H9 (cell line): ENCODE results near the gene TTC32. TPM values are rescaled to one million over a fixed set of nuclear protein-coding genes. Genes with fewer than 3 reads are reported as not detected.

Experiments
- DNase-seq: peaks from one replicate; pipeline ENCODE4 v3.0.0-alpha.2; 2017
- H2AFZ ChIP-seq: one replicate; pipeline ENCODE4 v1.6.1; 2013; ENCODE audit warnings: mild to moderate bottlenecking, low read length, control low read depth, moderate library complexity
- H2AK5ac ChIP-seq: 2 replicates; pipeline ENCODE4 v1.6.1; 2013; ENCODE audit warnings: low read length, control low read depth, mixed read lengths; ENCODE audit not compliant: insufficient read length
- H2BK120ac ChIP-seq: one replicate; pipeline ENCODE4 v1.6.1; 2013; ENCODE audit warnings: low read depth, mild to moderate bottlenecking, low read length, control low read depth, inconsistent platforms; ENCODE audit not compliant: poor library complexity, severe bottlenecking
- H2BK12ac ChIP-seq: 2 replicates; pipeline ENCODE4 v1.6.1; 2013; ENCODE audit warnings: low read length, control low read depth, mixed read lengths, low read depth; ENCODE audit not compliant: insufficient read length
- H2BK15ac ChIP-seq: 2 replicates; pipeline ENCODE4 v1.6.1; 2013; ENCODE audit warnings: low read depth, low read length, control low read depth
- H2BK20ac ChIP-seq: one replicate; pipeline ENCODE4 v1.6.1; 2013; ENCODE audit warnings: low read depth, mild to moderate bottlenecking, low read length, control low read depth, inconsistent platforms; ENCODE audit not compliant: poor library complexity, severe bottlenecking
- H2BK5ac ChIP-seq: 2 replicates; pipeline ENCODE4 v1.6.1; 2013; ENCODE audit warnings: low read length, control low read depth, mixed read lengths; ENCODE audit not compliant: insufficient read length
- H3K14ac ChIP-seq: 2 replicates; pipeline ENCODE4 v1.6.1; 2013; ENCODE audit warnings: low read length, control low read depth; ENCODE audit not compliant: insufficient read depth
- H3K18ac ChIP-seq: 2 replicates; pipeline ENCODE4 v1.6.1; 2013; ENCODE audit warnings: low read depth, mild to moderate bottlenecking, mixed read lengths, low read length, control low read depth; ENCODE audit not compliant: insufficient read length
- H3K23ac ChIP-seq: 2 replicates; pipeline ENCODE4 v1.6.1; 2013; ENCODE audit warnings: low read length, control low read depth, mixed read lengths, low read depth; ENCODE audit not compliant: insufficient read length
- H3K23me2 ChIP-seq: 2 replicates; pipeline ENCODE4 v1.6.1; 2013; ENCODE audit warnings: low read depth, mild to moderate bottlenecking, mixed read lengths, low read length, control low read depth; ENCODE audit not compliant: insufficient read length, poor library complexity, severe bottlenecking
- H3K27ac ChIP-seq: 2 replicates; pipeline ENCODE4 v1.5.1; 2013; ENCODE audit warnings: low read length, control low read depth, mixed read lengths, low read depth; ENCODE audit not compliant: insufficient read length
- H3K27me3 ChIP-seq: 2 replicates; pipeline ENCODE4 v1.6.1; 2013; ENCODE audit warnings: low read length, control low read depth, inconsistent platforms; ENCODE audit not compliant: insufficient read depth
- H3K4ac ChIP-seq: 2 replicates; pipeline ENCODE4 v1.6.1; 2013; ENCODE audit warnings: low read depth, mild to moderate bottlenecking, control low read depth, inconsistent platforms, low read length, moderate library complexity
- H3K4me1 ChIP-seq: 2 replicates; pipeline ENCODE4 v1.6.1; 2013; ENCODE audit warnings: low read length, control low read depth, inconsistent platforms; ENCODE audit not compliant: insufficient read depth
- H3K4me2 ChIP-seq: 2 replicates; pipeline ENCODE4 v1.6.1; 2013; ENCODE audit warnings: low read length, control low read depth, mixed read lengths; ENCODE audit not compliant: insufficient read length, insufficient read depth
- H3K56ac ChIP-seq: 2 replicates; pipeline ENCODE4 v1.6.1; 2013; ENCODE audit warnings: low read depth, mild to moderate bottlenecking, mixed read lengths, low read length, control low read depth; ENCODE audit not compliant: insufficient read length
- H3K79me1 ChIP-seq: 2 replicates; pipeline ENCODE4 v1.6.1; 2013; ENCODE audit warnings: low read depth, mild to moderate bottlenecking, moderate library complexity, low read length, control low read depth, inconsistent platforms; ENCODE audit not compliant: insufficient read depth, poor library complexity, severe bottlenecking
- H3K79me2 ChIP-seq: 2 replicates; pipeline ENCODE4 v1.6.1; 2013; ENCODE audit warnings: low read length, control low read depth, inconsistent platforms; ENCODE audit not compliant: insufficient read depth
- H3K9ac ChIP-seq: 2 replicates; pipeline ENCODE4 v1.6.1; 2013; ENCODE audit warnings: low read length, control low read depth, mixed read lengths; ENCODE audit not compliant: insufficient read length; ENCODE audit errors: extremely low read depth
- H3K9me3 ChIP-seq: one replicate; pipeline ENCODE4 v1.6.1; 2013; ENCODE audit warnings: low read depth, low read length, inconsistent platforms; ENCODE audit not compliant: control insufficient read depth
- H3T11ph ChIP-seq: one replicate; pipeline ENCODE4 v1.6.1; 2013; ENCODE audit warnings: mild to moderate bottlenecking, low read length, control low read depth, inconsistent platforms
- H4K20me1 ChIP-seq: one replicate; pipeline ENCODE4 v1.6.1; 2013; ENCODE audit not compliant: control insufficient read depth, insufficient read length, insufficient read depth
- H4K5ac ChIP-seq: 2 replicates; pipeline ENCODE4 v1.6.1; 2013; ENCODE audit warnings: low read depth, mild to moderate bottlenecking, mixed read lengths, low read length, control low read depth; ENCODE audit not compliant: insufficient read length
- H4K8ac ChIP-seq: replicated peaks from 2 replicates; pipeline ENCODE4 v1.6.1; 2013; ENCODE audit warnings: low read length, control low read depth, mixed read lengths, low read depth; ENCODE audit not compliant: insufficient read length
- H4K91ac ChIP-seq: 2 replicates; pipeline ENCODE4 v1.6.1; 2013; ENCODE audit warnings: low read depth, mild to moderate bottlenecking, moderate library complexity, mixed read lengths, low read length, control low read depth; ENCODE audit not compliant: insufficient read length
- H3K27ac Mint-ChIP-seq, 3 experiments: 2 replicates in 2 of 3; 3 replicates in 1 of 3; pipeline ENCODE4 v1.8.0; 2020 to 2021; ENCODE audit warnings: mixed read lengths in 3 of 3, mild to moderate bottlenecking in 1 of 3, moderate library complexity in 1 of 3
- H3K27me3 Mint-ChIP-seq: 2 replicates; pipeline ENCODE4 v1.8.0; 2021; ENCODE audit warnings: low read depth, mild to moderate bottlenecking, moderate library complexity, mixed read lengths
- H3K36me3 Mint-ChIP-seq, 3 experiments: 2 replicates in 2 of 3; 3 replicates in 1 of 3; pipeline ENCODE4 v1.8.0; 2020 to 2021; ENCODE audit warnings: low read depth in 3 of 3, mixed read lengths in 3 of 3; ENCODE audit not compliant: insufficient read depth in 1 of 3
- H3K4me1 Mint-ChIP-seq, 2 experiments: 2 replicates each; pipeline ENCODE4 v1.8.0; 2020; ENCODE audit warnings: mixed read lengths in 2 of 2
- H3K4me3 Mint-ChIP-seq, 2 experiments: 2 replicates in 1 of 2; 3 replicates in 1 of 2; pipeline ENCODE4 v1.8.0; 2020 to 2021; ENCODE audit warnings: mild to moderate bottlenecking in 2 of 2, mixed read lengths in 2 of 2, moderate library complexity in 1 of 2
- H3K9me3 Mint-ChIP-seq, 2 experiments: 2 replicates in 1 of 2; 3 replicates in 1 of 2; pipeline ENCODE4 v1.8.0; 2020; ENCODE audit warnings: mild to moderate bottlenecking in 2 of 2, mixed read lengths in 2 of 2, moderate library complexity in 1 of 2
- CTCF ChIP-seq: fragments of 200-600 bp; sonication (generic); conservative IDR thresholded peaks from 3 replicates; pipeline ENCODE4 v1.8.0; 2021; ENCODE audit warnings: antibody characterized with exemption, mild to moderate bottlenecking
- WGBS: extraction: QIAGEN DNeasy Blood & Tissue Kit; methylation state at CpG from one replicate; pipeline ENCODE4 v1.1.7; 2013; ENCODE audit warnings: missing lambda C conversion rate, low lambda C conversion rate, mixed read lengths; ENCODE audit not compliant: insufficient read length; ENCODE audit errors: extremely low coverage; 5-methylcytosine and 5-hydroxymethylcytosine counted together
- total RNA-seq: library from RNA; stranded (reverse); gene quantifications from 2 replicates; pipeline ENCODE4 v1.2.1, GENCODE V29; 2021

Gene TTC32
- total RNA-seq, 1 experiment from 2014 or later: 8.9 TPM

GRCh38 chr2:19876751-19877150 is 25.0 kb downstream of the TTC32 start:
- H3K27ac ChIP-seq: no peak overlapping the region
- TF ChIP-seq CTCF: no peak
- no peaks in the 10 kb centered on the region for H3K9me3 Mint-ChIP-seq
- no peaks in the 10 kb centered on the region for H3K9me3 ChIP-seq
- H3T11ph ChIP-seq: no peak overlapping the region
- no peak overlapping the region for H3K9ac ChIP-seq
- no peak overlapping the region for H3K23ac ChIP-seq
- H3K36me3 Mint-ChIP-seq: no peaks in the 10 kb centered on the region
- H4K8ac ChIP-seq: no peak overlapping the region
- no peak overlapping the region for H3K14ac ChIP-seq
- no CpG with 5 or more reads among the region's 4 CpGs for WGBS
- H4K91ac ChIP-seq: no peak overlapping the region
- H3K79me1 ChIP-seq: no peaks in the 10 kb centered on the region
- H3K4ac ChIP-seq: no peak overlapping the region
- H3K27me3 Mint-ChIP-seq: peaks cover 7% of the 10 kb centered on the region
- H3K4me2 ChIP-seq: no peak overlapping the region
- H3K4me1 Mint-ChIP-seq: no peaks in the 10 kb centered on the region
- no peak overlapping the region for H4K5ac ChIP-seq
- no peak overlapping the region for H3K18ac ChIP-seq
- no peaks in the 10 kb centered on the region for H4K20me1 ChIP-seq
- H2AFZ ChIP-seq: no peak overlapping the region
- H3K27ac Mint-ChIP-seq: no peak overlapping the region
- no peak overlapping the region for H2BK20ac ChIP-seq
- no peaks in the 10 kb centered on the region for H3K23me2 ChIP-seq
- H2BK12ac ChIP-seq: no peak overlapping the region
- no peak overlapping the region for H2BK15ac ChIP-seq
- no peaks in the 10 kb centered on the region for H3K4me1 ChIP-seq
- no peak overlapping the region for H2BK120ac ChIP-seq
- no peak overlapping the region for H2AK5ac ChIP-seq
- no peak for DNase-seq
- no peak overlapping the region for H2BK5ac ChIP-seq
- no peaks in the 10 kb centered on the region for H3K79me2 ChIP-seq
- no peaks in the 10 kb centered on the region for H3K27me3 ChIP-seq
- no peak overlapping the region for H3K56ac ChIP-seq
- H3K4me3 Mint-ChIP-seq: no peak overlapping the region
